ENCODE measurements around the gene LONP2.

The LONP2 gene

GRCh38 chr16:48244080-48244862 is at the start of gene LONP2:
LONP2 (plus strand) TSS chr16:48244300; CDS start chr16:48244389, 89 bp downstream.
- peak; percentile 92 to 95 (median 94) for DNase-seq

DNA sequence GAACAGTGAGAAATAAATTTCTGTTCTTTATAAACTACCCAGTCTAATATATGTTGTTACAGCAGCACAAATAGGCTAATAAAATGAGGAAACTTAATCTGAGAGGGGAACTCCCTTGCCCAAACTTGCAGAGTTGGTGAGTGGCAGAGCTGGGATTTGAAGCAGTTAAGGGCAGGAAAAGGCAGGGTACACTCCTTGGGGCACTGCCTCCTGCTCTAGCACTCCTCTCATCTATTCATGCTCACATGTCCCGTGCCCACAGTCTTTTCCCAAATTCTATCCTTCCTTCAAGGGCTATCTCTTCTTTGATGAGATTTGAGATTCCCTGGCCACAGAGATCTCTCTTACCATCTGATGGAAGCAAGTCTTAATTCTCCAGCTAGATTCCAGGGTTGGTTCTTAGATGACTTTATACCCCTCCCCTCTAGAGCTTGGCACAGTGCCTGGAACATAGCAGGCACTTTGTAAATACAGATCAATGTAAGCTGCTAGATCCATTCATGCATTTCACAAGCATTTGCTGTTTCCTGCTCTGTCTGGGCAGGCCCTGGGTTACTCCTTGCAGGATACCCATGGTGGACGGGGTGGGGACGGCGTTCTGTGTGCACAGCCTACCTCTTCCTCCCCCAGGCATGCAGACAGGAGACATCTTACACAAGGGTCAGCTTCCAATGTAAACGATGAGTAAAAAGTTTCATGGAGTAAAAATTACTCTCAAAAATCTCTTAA is 49.1 kb upstream of the LONP2 start:
- DNase-seq, result peak; percentile 12 to 24 (median 19)

DNA sequence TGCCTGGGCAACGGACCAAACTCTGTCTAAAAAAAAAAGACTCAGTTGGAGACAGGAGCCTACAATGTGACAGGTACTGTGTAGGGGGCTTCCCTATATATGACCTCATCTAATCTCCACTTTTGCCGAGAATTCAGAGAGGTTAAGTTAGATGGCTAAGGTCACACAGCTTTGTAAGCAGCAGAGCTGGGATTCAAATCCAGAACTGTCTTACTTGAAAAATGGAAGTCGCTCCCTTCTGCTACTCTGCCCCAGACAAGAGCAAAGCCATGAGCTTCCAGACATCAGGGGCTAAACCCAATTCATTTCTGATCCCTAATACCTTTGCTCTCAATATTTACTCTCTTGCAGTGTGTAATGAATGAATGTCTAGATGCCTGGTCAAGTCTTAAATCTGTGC is 46.8 kb upstream of the LONP2 start:
- DNase-seq, result no peak

- peak; percentile 26 to 38 (median 32) for DNase-seq
Measured at GRCh38 chr16:48201515-48202201, 42.4 kb upstream of the LONP2 start.

- DNase-seq, result no peak
Measured at GRCh38 chr16:48203974-48204824, 39.9 kb upstream of the LONP2 start.

DNA sequence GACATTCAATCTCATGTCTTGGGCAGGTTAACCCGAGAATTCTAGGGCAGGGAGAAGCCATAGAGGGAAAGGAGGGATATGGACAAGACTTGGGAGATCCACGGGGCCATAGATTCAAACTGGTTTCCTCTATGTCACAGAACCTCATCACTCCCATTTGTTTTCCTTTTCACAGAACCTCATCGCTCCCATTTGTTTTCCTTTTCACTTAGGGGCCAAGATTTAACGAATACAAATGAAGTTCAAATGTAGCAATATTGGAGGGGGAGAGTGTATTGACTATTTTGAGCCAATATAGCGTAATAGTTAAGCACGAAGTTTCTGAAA is 39.3 kb upstream of the LONP2 start:
- no peak for DNase-seq

GRCh38 chr16:48206594-48207242 is 37.4 kb upstream of the LONP2 start:
- no peak for DNase-seq

- no peak for DNase-seq
Measured at GRCh38 chr16:48210747-48211146, 33.4 kb upstream of the LONP2 start.

DNA sequence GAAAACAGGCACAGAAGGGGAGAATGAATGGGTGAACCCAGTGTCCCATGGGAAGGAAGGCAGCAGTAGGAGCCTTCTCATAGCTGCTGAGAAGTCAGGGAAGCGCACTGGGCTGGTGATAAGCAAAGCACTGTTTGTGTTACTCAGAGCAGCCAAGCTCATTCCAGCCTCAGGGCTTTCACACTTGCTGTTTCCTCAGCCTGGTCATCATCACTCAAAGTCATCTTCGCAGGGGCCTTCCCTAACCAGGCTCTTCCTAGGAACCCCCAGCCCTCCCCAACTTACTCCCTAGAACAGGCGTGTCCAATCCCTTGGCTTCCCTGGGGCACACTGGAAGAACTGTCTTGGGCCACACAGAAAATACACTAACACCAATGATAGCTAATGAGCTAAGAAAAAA is 32.1 kb upstream of the LONP2 start:
- no peak for DNase-seq

- DNase-seq, result no peak
Measured at GRCh38 chr16:48215738-48216137, 28.4 kb upstream of the LONP2 start.

- DNase-seq, result no peak
Measured at GRCh38 chr16:48217708-48218107, 26.4 kb upstream of the LONP2 start.

- no peak for DNase-seq
Measured at GRCh38 chr16:48218473-48218872, 25.6 kb upstream of the LONP2 start.

DNA sequence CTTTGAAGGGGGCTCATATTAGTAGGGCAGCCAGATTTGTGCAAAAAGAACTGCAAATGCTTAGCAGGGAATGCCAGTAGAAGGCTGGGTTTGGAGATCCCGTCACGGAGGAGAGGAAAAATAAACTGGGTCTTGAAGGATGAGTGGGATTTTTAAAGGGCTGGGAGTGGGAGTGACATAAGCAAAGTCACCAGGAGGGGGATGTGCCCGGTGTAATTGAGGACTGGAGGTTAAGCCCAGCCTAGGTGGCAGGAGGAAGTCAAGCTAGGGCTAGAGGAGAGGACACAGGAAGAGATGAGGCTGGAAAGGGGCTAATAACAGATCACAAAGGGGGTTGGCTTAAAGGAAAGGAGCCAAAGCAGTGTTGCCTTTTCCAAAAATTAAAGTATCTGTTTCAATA is 23.2 kb upstream of the LONP2 start:
- DNase-seq, result no peak

DNA sequence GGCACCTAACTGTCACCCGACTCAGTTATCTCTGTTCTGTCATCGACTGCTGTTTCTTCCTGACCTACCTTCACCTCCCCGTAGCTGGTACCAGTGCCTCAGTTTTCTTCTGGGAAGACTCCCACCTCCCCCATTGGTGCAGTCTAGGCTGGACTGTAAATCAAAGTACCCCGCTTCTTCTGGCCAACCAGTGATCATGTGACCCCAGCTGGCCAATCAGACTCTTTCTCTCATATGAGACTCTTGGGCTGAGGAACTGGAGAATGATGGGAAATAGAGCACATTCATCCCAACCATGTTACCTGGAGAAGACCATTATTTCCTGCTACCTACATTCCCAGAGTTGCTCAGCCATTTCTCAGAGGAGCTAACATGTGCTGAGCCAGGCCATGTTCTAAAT is 20.6 kb upstream of the LONP2 start:
- no peak for DNase-seq

GRCh38 chr16:48225456-48225855 is 18.6 kb upstream of the LONP2 start:
- no peak for DNase-seq

DNA sequence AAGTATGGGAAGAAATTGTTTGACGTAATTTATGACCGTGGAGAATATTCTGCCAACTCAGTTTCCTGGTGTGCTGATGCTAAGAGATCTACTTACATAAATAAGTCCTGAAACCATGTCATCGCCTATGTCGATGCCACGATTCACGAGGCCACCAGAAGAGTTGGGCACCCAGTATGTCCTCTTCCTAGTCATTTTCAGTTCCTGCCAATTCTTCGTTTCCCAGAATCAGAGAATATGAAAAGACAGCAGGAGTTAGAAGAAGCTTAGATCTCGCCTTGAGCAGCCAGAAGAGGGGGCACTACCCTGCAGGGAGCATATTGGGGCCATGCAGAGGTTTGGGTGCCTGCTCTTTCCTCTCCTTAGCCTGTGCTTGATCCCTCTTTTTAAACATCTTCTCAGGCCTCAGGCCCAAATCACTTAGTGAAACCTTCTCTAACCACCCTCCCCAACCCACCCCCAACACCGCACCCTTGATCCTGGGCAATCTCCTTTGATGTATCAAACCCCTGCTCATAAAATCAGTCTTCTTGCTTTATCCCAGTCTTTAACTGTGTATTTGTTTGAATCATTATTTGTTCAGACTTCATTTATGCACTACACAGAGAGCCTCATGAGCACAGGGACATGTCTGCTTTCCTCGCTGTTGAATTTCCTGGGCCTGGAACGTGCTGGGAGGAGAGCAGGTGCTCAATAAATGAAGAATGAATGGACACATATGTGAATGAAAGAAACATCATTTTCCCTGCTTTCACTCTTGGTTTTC is 12.2 kb upstream of the LONP2 start:
- peak; percentile 67 to 92 (median 72) for DNase-seq

DNA sequence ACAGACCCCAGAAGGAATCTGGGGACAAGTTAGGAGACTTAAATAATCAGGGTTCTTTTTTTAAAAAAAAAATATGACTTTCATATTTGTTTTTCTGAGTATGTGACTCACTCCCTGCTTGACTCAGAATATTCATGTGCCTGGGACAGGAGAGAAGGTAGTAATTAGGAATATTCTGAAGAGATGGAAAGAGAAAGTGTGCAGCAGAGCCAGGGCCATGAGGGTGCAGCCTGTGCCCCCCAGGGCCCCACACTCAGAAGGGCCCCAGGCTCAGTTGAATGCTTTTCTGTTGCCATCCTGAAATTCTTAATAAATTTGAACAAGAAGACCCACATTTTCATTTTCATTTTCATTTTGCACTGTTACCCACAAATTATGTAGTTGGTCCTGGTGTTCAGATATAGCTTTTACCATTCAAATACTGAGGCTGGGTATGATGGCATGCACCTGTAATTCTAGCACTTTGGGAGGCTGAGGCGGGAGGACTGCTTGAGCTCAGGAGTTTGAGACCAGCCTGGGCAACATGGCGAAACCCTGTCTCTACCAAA is 11.5 kb upstream of the LONP2 start:
- peak; percentile 30 to 64 (median 40) for DNase-seq

GRCh38 chr16:48234630-48235029 is 9.5 kb upstream of the LONP2 start:
- no peak for DNase-seq

DNA sequence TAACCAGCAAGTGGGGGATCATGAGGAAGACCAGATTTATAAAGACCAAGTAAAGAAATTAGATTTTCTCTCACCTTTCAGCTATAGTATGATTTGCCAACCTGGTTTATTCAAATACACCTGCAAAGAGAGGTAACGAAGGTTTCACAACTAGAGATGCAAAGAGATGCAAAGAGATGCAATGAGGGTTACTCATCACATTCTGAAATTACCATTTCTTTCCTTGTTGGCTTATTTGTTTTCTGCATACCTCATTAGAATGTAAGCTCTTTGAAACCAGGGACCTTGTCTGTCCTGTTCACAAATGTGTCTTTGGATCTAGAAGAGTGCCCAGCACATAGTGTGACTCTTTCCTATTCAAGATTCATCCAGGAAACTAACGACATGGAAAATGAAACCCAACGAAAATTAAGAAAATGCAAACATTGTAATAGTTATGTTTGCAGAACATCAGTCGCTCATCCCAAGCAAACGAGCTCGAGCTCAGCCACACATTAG is 9.0 kb upstream of the LONP2 start:
- no peak for DNase-seq

GRCh38 chr16:48235556-48236136 is 8.5 kb upstream of the LONP2 start:
- DNase-seq, result no peak

- no peak for DNase-seq
Measured at GRCh38 chr16:48236286-48236685, 7.8 kb upstream of the LONP2 start.

Measured in suppressor macrophage treated with lipopolysaccharide for 1 hour (primary cell).